ENCODE measurements around the gene GPR61. TPM values are rescaled to one million over a fixed set of nuclear protein-coding genes. Genes with fewer than 3 reads are reported as not detected.

The GPR61 gene
- total and polyA plus RNA-seq, 9 of the 15 experiments (the other 6 are each of a cell fraction or from before 2014, with no cell fraction given): 0.04 to 1.1 (median 0.25) TPM; not detected in 4

GRCh38 chr1:109538827-109539555 is 681 bp upstream of the GPR61 start:
- ChIA-PET POLR2A (interaction anchor here (0.6 to 3.6 kb wide), 9 partner anchors 7 to 299 kb away, joined by 3 to 19 read pairs (median 3); partner anchors contain the start of gene GNAI3), CTCF (ENCODE audit: low intra/inter-chr PET ratio) (no interaction called here)
- BruUV-seq (replicated peaks): no TSS peak
- TF ChIP-seq, protein P1, sequence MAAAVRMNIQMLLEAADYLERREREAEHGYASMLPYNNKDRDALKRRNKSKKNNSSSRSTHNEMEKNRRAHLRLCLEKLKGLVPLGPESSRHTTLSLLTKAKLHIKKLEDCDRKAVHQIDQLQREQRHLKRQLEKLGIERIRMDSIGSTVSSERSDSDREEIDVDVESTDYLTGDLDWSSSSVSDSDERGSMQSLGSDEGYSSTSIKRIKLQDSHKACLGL (CRISPR knock-in tag; IDR thresholded peaks at IDR 0.05; ENCODE audit: borderline replicate concordance, poor library complexity, severe bottlenecking): no peak
- TF ChIP-seq, protein P2, sequence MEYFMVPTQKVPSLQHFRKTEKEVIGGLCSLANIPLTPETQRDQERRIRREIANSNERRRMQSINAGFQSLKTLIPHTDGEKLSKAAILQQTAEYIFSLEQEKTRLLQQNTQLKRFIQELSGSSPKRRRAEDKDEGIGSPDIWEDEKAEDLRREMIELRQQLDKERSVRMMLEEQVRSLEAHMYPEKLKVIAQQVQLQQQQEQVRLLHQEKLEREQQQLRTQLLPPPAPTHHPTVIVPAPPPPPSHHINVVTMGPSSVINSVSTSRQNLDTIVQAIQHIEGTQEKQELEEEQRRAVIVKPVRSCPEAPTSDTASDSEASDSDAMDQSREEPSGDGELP (CRISPR knock-in tag; IDR thresholded peaks at IDR 0.05; ENCODE audit: borderline replicate concordance): no peak
- TF ChIP-seq BRD9 (IDR thresholded peaks at IDR 0.05; ENCODE audit: low read depth, partially characterized antibody) (no peak), CTCFL (IDR thresholded peaks at IDR 0.05; ENCODE audit: borderline replicate concordance, insufficient read depth, low read depth, low read length, poor library complexity, severe bottlenecking) (no peak)
- H4K20me1 ChIP-seq (replicated peaks; ENCODE audit: control insufficient read depth, insufficient read depth, low read length): no peaks in the 10 kb centered on the region
- no peak overlapping the region for H3K27ac ChIP-seq (ENCODE audit: extremely low read depth, low read depth, low read length)
- peak in 1 of 4 experiments; percentile 4 for DNase-seq (ENCODE audit: extremely low read depth in 1 of 4, low spot score in 3 of 4)
- no peak overlapping the region for H3K4me3 ChIP-seq
- in situ Hi-C loops (cut with MboI) (no loop called here), intact Hi-C loops (cut with micrococcal nuclease) (loop anchor here (10.0 kb wide), 1 partner anchor 424 kb away; the partner anchor contains the start of gene ELAPOR1)
- no peak overlapping the region for H3K9ac ChIP-seq (ENCODE audit: insufficient read depth in 1 of 2, low read depth in 2 of 2, low read length in 2 of 2)
- H2AFZ ChIP-seq (ENCODE audit: low read depth, low read length): no peak overlapping the region
- 30% methylated on average over 9 of the region's 9 CpGs for WGBS (ENCODE audit: insufficient coverage, low coverage, missing lambda C conversion rate)
- peaks cover 2 to 13% of the 10 kb centered on the region in 2 experiments; a peak in 2 of 5 replicates for H3K27me3 ChIP-seq (ENCODE audit: control insufficient read depth in 2 of 2, insufficient read depth in 2 of 2, low read length in 2 of 2)
- H3K9me1 ChIP-seq (ENCODE audit: control insufficient read depth, insufficient read depth, low read length): no peaks in the 10 kb centered on the region
- H3K4me1 ChIP-seq (replicated peaks in 1 of 2; ENCODE audit: control insufficient read depth in 2 of 2, insufficient read depth in 2 of 2, low read length in 2 of 2): peaks cover 0 to 12% of the 10 kb centered on the region in 2 experiments; a peak in 3 of 5 replicates
- no peak for ATAC-seq
- no peak overlapping the region for H3K4me2 ChIP-seq (ENCODE audit: insufficient read depth, low read length)
- no peaks in the 10 kb centered on the region for H3K79me2 ChIP-seq (ENCODE audit: control insufficient read depth, insufficient read depth, low read length)
- H3K36me3 ChIP-seq (ENCODE audit: control insufficient read depth, insufficient read depth, low read length): no peaks in the 10 kb centered on the region
- no peaks in the 10 kb centered on the region for H3K9me3 ChIP-seq (replicated peaks; ENCODE audit: control insufficient read depth, insufficient read depth, low read depth, low read length)
- FAIRE-seq: no peak

Measured in K562 (cell line).